GM08714 (cell line): ENCODE results near the gene SFXN2.
"Not testable (repeated sequence)": the region's sequence is repeated elsewhere in the genome, so short reads cannot be mapped to it uniquely, and the experiment has no call there.

Source experiments
- H3K4me3 ChIP-seq: fragments of 200-500 bp; sonication (Bioruptor generic); 2 replicates; pipeline ENCODE4 v1.5.1; 2014; ENCODE audit warnings: mild to moderate bottlenecking, low read length, inconsistent platforms
- ZNF274 ChIP-seq: IDR thresholded peaks from 2 replicates; pipeline ENCODE4 v1.6.1; 2012; ENCODE audit warnings: mild to moderate bottlenecking, low read depth, low read length

Gene SFXN2

DNA sequence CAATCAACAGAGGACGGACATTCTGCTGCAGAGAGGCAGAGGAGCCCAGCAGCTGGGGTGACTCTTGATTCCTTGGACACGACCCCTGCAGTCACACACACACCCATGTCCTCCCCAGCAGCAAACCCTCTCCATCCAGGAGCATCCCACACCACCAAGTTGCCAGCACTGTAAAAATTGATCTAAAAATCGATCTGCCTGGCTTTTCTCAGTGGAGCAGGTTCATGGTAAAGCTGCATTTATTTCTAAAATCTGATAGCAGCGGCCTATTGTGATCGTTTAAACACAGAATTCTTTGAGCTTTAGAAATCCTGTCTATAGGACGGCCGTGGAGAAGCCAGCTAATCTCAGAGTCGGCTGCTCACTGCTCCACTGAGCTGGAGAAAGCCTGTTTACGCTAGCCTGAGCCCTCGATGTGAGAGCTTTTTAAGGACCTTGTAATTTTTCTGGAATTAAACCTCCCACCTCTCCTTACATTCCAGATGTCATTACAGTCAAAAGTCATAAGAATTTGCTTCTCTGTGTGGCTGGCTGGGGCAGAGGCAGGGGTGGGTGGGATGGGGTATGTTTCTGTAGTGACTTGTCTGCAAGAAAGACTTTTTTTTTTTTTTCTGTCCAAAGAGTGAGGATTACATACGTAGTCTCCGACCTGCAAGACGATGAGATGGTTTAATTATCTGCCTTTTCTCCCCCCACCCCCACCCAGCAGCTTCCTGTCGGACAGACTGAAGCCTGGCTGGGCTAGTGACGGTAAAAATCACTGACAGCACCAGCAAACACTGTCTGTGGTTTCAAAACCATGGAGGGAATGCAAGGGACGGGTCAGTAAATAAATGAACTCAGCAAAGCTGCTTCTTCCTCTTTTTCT lies 38.5 kb upstream of the SFXN2 start:
- peak overlapping the region; percentile 15; the same call in 1 of the 2 replicates for H3K4me3 ChIP-seq
- no peak for TF ChIP-seq ZNF274

GRCh38 chr10:102676534-102677315 lies 37.7 kb upstream of the SFXN2 start:
- no peak for TF ChIP-seq ZNF274
- no peak overlapping the region for H3K4me3 ChIP-seq

DNA sequence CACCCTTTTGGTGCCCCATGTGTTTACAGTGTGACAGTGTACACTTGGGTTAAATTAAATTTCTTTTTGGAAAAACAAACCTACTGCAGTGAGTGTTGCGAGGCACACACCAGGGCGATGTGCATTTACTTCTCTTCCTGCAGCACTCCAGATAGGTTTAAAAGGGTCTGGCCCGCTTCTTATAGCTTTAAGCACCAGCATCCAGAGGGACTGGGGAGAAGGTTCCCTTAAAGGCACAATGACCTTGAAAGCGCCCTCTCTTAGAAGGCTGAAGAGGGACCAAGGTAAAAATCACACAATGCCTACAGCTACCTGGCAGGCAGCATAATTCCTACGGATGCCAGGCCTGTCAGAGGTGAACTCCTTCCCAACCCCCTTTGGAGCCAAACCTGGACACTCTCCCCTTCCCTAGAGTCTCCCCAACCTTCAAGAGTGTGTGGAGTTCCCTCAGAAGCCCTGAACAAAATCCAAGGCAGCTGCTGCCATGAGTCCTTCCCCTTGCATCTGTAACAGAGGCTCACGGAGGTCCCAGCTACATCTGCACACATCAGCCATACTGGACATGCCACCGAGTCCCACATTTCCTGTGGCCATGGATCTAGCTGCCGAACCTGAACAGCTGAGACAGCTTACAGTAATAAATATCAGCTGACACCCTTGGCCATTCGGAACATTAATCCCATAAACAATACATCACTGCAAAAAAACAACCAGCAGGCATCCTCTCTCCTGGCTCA lies 36.9 kb upstream of the SFXN2 start:
- no peak for TF ChIP-seq ZNF274

DNA sequence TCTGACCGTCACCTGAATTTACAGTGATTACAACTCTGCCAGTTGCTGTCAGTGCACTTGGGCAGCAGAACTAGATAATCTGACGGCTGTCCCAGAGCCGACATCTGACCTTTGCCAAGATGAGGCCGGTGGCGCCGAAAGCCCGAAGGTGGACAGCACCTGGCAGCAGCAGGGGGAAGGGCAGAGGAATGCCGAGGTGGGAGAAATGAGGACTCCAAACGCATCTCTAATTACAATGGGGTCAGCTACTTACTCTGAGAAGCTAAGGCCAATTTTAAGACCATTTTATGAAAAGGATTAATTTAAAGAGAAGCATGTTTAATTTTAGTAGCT lies 36.4 kb upstream of the SFXN2 start:
- no peak for TF ChIP-seq ZNF274
- no peak overlapping the region for H3K4me3 ChIP-seq

More for the DNA sequence above, 36.9 kb upstream of the SFXN2 start:
- H3K4me3 ChIP-seq = no peak overlapping the region

- H3K4me3 ChIP-seq = no peak overlapping the region
- TF ChIP-seq ZNF274 = no peak
These were observed 35.6 kb upstream of the SFXN2 start for GRCh38 chr10:102678842-102679289.

GRCh38 chr10:102679596-102679995 lies 34.8 kb upstream of the SFXN2 start:
- no peak for TF ChIP-seq ZNF274

DNA sequence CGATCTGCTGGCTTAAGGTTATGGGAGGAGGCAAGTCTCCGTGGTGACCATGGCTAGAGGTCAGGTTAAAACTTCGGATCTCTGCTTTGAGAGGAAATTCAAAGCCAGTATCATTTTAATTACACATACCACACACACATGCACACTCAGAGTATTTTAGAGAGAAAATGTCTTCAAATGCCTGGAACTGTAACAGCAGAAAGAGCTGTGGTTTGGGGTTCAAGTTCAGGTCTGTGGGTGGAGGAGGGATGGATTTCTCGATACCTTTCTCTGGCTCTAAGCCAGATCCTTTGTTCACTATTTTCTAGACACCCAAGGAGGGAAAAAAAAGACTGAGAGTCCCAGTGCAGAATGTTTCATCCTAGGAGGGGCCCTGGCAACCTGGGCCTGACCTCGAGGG lies 32.7 kb upstream of the SFXN2 start:
- H3K4me3 ChIP-seq = no peak overlapping the region
- TF ChIP-seq ZNF274 = no peak

More at GRCh38 chr10:102679596-102679995, 34.8 kb upstream of the SFXN2 start:
- H3K4me3 ChIP-seq = no peak overlapping the region

GRCh38 chr10:102682416-102682815 lies 32.0 kb upstream of the SFXN2 start:
- no peak for TF ChIP-seq ZNF274

DNA sequence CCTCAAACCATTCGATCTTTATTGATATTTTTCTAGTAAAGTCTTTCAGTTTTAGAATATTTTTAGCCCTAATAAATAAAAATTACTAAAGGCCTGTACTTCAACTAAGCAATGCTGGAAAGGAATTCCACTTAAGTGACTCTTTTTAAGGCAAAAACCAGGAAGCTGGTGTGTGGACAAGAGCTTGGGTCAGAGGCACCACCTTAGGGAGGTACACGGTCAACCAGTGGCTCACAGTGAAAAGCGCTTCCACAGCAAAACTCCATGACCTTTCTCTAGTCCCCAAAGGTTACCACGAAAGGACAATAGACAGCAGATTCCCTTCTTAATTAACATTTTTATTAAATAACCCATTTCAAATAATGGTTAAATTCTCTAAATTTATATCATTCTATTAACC lies 31.5 kb upstream of the SFXN2 start:
- TF ChIP-seq ZNF274 = no peak
- no peak overlapping the region for H3K4me3 ChIP-seq

More at GRCh38 chr10:102682416-102682815, 32.0 kb upstream of the SFXN2 start:
- H3K4me3 ChIP-seq = no peak overlapping the region

DNA sequence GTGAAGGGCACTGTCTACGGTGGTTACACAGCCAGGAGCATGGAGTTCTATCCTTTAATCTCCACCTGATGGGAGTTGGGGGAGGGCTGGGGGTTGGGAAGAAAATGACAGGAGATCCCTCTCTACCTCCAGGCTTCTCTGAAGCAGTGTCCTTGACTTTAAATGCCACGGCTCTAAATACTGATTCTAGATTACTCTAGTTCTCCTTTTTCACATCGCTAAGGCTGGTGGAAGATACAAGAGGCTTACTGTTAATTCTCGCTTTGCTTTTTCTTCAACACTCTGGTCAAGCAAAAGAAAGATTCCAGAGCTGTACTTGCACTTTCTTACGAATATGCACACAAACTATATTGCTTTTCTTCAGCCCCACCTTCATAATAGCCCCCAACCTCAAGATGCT lies 30.7 kb upstream of the SFXN2 start:
- H3K4me3 ChIP-seq = no peak overlapping the region
- no peak for TF ChIP-seq ZNF274

GRCh38 chr10:102691285-102692066 lies 23.0 kb upstream of the SFXN2 start:
- no peak for TF ChIP-seq ZNF274
- H3K4me3 ChIP-seq = no peak overlapping the region

GRCh38 chr10:102695401-102695800 lies 19.0 kb upstream of the SFXN2 start:
- not testable (repeated sequence) for H3K4me3 ChIP-seq

DNA sequence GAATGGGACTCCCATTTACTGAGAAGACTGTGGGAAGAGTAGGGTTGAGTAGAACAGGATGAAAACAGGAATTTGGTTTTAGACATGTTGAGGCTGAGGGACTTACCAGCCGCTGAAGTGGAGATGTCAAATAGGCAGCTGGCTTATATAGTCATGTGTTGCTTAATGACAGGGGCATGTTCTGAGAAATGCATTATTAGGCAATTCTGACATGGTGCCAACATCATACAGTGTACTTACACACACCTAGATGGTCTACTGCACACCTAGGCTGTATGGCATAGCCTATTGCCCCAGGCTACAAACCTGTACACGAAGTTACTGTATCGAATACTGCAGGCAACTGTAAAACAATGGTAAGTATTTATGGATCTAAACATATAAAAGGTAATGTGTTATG lies 17.7 kb upstream of the SFXN2 start:
- no peak overlapping the region for H3K4me3 ChIP-seq
- no peak for TF ChIP-seq ZNF274

DNA sequence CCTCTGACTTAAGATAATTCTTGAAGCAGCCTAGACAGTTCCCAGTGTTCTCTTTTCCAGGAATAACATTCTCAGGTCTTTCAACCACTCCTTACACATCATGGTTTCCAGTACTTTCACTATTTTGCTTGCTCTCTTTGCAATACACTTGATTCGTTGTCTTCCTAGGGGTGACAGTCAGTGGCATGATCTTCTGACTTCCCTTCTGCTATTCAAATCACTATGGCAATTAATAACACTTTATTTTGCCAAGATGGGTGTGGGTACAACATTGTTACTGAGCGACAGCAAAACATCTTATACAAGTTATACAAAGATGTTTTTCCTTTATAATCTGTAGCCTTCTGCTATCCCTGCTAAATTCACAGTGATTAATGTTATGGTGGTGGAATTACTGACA lies 15.5 kb upstream of the SFXN2 start:
- no peak for TF ChIP-seq ZNF274
- no peak overlapping the region for H3K4me3 ChIP-seq
